ENCODE measurements around the gene OGFR. TPM values are rescaled to one million over a fixed set of nuclear protein-coding genes. Genes with fewer than 3 reads are reported as not detected.

The OGFR gene
- total RNA-seq, 1 donor from 2014 or later = 96.5 TPM

GRCh38 chr20:62759981-62760431 is 44.6 kb upstream of the OGFR start:
- no peak for DNase-seq (ENCODE audit: low read depth)
- Histone ChIP-seq H3K27ac (ENCODE audit: low read depth, low read length) (no peak overlapping the region), H4K20me1 (ENCODE audit: insufficient read depth, low read length) (no peaks in the 10 kb centered on the region), H3K4me2 (ENCODE audit: low read length) (no peak overlapping the region), H3K9me3 (ENCODE audit: insufficient read depth, low read depth, low read length) (no peaks in the 10 kb centered on the region), H3K9ac (ENCODE audit: low read length) (no peak overlapping the region), H3K79me2 (ENCODE audit: insufficient read depth, low read length) (no peaks in the 10 kb centered on the region), H2AFZ (ENCODE audit: low read depth, low read length) (no peak overlapping the region), H3K4me3 (ENCODE audit: insufficient read depth, low read depth, low read length) (no peak overlapping the region), H3K4me1 (ENCODE audit: insufficient read depth, low read length) (no peaks in the 10 kb centered on the region), H3K36me3 (ENCODE audit: insufficient read depth, low read length) (no peaks in the 10 kb centered on the region), H3K27me3 (ENCODE audit: insufficient read depth, low read length) (peaks cover 6% of the 10 kb centered on the region)
- no peak for FAIRE-seq
- peaks cover 2% of the 10 kb centered on the region for H3K4me1 Mint-ChIP-seq (ENCODE audit: low read depth, unreplicated experiment)
- no peaks in the 10 kb centered on the region for H3K36me3 Mint-ChIP-seq (ENCODE audit: low read depth, unreplicated experiment)
- peaks cover 34% of the 10 kb centered on the region for H3K27me3 Mint-ChIP-seq (ENCODE audit: low read depth, unreplicated experiment)
- TF ChIP-seq CTCF (IDR thresholded peaks at IDR 0.05; ENCODE audit: insufficient read depth, low read depth, low read length) (no peak), EZH2 (IDR thresholded peaks at IDR 0.05; ENCODE audit: insufficient read depth, low read length) (no peak)
- no peak overlapping the region for H3K4me3 Mint-ChIP-seq (ENCODE audit: unreplicated experiment)
- H3K9me3 Mint-ChIP-seq (ENCODE audit: unreplicated experiment) = no peaks in the 10 kb centered on the region
- H3K27ac Mint-ChIP-seq (ENCODE audit: unreplicated experiment) = no peak overlapping the region

GRCh38 chr20:62760471-62760855 is 44.2 kb upstream of the OGFR start:
- no peak overlapping the region for H3K27ac Mint-ChIP-seq (ENCODE audit: unreplicated experiment)
- no peak overlapping the region for H3K27ac ChIP-seq (ENCODE audit: low read depth, low read length)
- TF ChIP-seq CTCF (IDR thresholded peaks at IDR 0.05; ENCODE audit: insufficient read depth, low read depth, low read length) (no peak), EZH2 (IDR thresholded peaks at IDR 0.05; ENCODE audit: insufficient read depth, low read length) (no peak)

GRCh38 chr20:62760856-62761758 is 43.5 kb upstream of the OGFR start:
- FAIRE-seq = no peak
- Histone ChIP-seq H3K27ac (ENCODE audit: low read depth, low read length) (no peak overlapping the region), H3K4me1 (ENCODE audit: insufficient read depth, low read length) (no peaks in the 10 kb centered on the region), H3K36me3 (ENCODE audit: insufficient read depth, low read length) (no peaks in the 10 kb centered on the region), H3K4me3 (ENCODE audit: insufficient read depth, low read depth, low read length) (no peak overlapping the region), H3K79me2 (ENCODE audit: insufficient read depth, low read length) (no peaks in the 10 kb centered on the region), H4K20me1 (ENCODE audit: insufficient read depth, low read length) (no peaks in the 10 kb centered on the region), H3K27me3 (ENCODE audit: insufficient read depth, low read length) (peaks cover 6% of the 10 kb centered on the region), H3K9me3 (ENCODE audit: insufficient read depth, low read depth, low read length) (no peaks in the 10 kb centered on the region), H2AFZ (ENCODE audit: low read depth, low read length) (no peak overlapping the region), H3K4me2 (ENCODE audit: low read length) (no peak overlapping the region), H3K9ac (ENCODE audit: low read length) (no peak overlapping the region)
- no peak for DNase-seq (ENCODE audit: low read depth)
- no peaks in the 10 kb centered on the region for H3K36me3 Mint-ChIP-seq (ENCODE audit: low read depth, unreplicated experiment)
- TF ChIP-seq EZH2 (IDR thresholded peaks at IDR 0.05; ENCODE audit: insufficient read depth, low read length) = no peak
- TF ChIP-seq CTCF (IDR thresholded peaks at IDR 0.05; ENCODE audit: insufficient read depth, low read depth, low read length) = no peak
- H3K4me1 Mint-ChIP-seq (ENCODE audit: low read depth, unreplicated experiment) = peaks cover 2% of the 10 kb centered on the region
- H3K27me3 Mint-ChIP-seq (ENCODE audit: low read depth, unreplicated experiment) = peaks cover 40% of the 10 kb centered on the region
- no peak overlapping the region for H3K4me3 Mint-ChIP-seq (ENCODE audit: unreplicated experiment)
- no peak overlapping the region for H3K27ac Mint-ChIP-seq (ENCODE audit: unreplicated experiment)
- H3K9me3 Mint-ChIP-seq (ENCODE audit: unreplicated experiment) = no peaks in the 10 kb centered on the region

More at GRCh38 chr20:62760471-62760855, 44.2 kb upstream of the OGFR start:
- H3K4me3 ChIP-seq (ENCODE audit: insufficient read depth, low read depth, low read length) = no peak overlapping the region
- H3K36me3 Mint-ChIP-seq (ENCODE audit: low read depth, unreplicated experiment) = no peaks in the 10 kb centered on the region
- no peak overlapping the region for H3K4me3 Mint-ChIP-seq (ENCODE audit: unreplicated experiment)
- H3K4me2 ChIP-seq (ENCODE audit: low read length) = no peak overlapping the region
- no peaks in the 10 kb centered on the region for H3K36me3 ChIP-seq (ENCODE audit: insufficient read depth, low read length)
- H3K27me3 ChIP-seq (ENCODE audit: insufficient read depth, low read length) = peaks cover 6% of the 10 kb centered on the region
- H3K9ac ChIP-seq (ENCODE audit: low read length) = no peak overlapping the region
- no peaks in the 10 kb centered on the region for H3K4me1 ChIP-seq (ENCODE audit: insufficient read depth, low read length)
- H3K9me3 Mint-ChIP-seq (ENCODE audit: unreplicated experiment) = no peaks in the 10 kb centered on the region
- H4K20me1 ChIP-seq (ENCODE audit: insufficient read depth, low read length) = no peaks in the 10 kb centered on the region
- peaks cover 2% of the 10 kb centered on the region for H3K4me1 Mint-ChIP-seq (ENCODE audit: low read depth, unreplicated experiment)
- FAIRE-seq (no peak), DNase-seq (ENCODE audit: low read depth) (no peak)
- no peaks in the 10 kb centered on the region for H3K79me2 ChIP-seq (ENCODE audit: insufficient read depth, low read length)
- peaks cover 38% of the 10 kb centered on the region for H3K27me3 Mint-ChIP-seq (ENCODE audit: low read depth, unreplicated experiment)
- no peak overlapping the region for H2AFZ ChIP-seq (ENCODE audit: low read depth, low read length)
- H3K9me3 ChIP-seq (ENCODE audit: insufficient read depth, low read depth, low read length) = no peaks in the 10 kb centered on the region

All from astrocyte (in vitro differentiated cells and primary cell).